Measurements from ENCODE around the gene PALM.

Gene PALM

GRCh38 chr19:682678-683320 lies 25.9 kb upstream of the PALM start:
- Histone ChIP-seq H3K36me3 (replicated peaks; ENCODE audit: insufficient read depth, low read length) (no peaks in the 10 kb centered on the region), H3K4me3 (ENCODE audit: low read length) (no peak overlapping the region), H3K27ac (ENCODE audit: low read length) (no peak overlapping the region), H3F3A (ENCODE audit: insufficient read depth, low read length) (no peaks in the 10 kb centered on the region), H3K27me3 (replicated peaks; ENCODE audit: insufficient read depth, low read length) (peaks cover 51% of the 10 kb centered on the region), H3K9me3 (replicated peaks; ENCODE audit: insufficient read depth, low read length) (no peaks in the 10 kb centered on the region), H3K9ac (ENCODE audit: low read length) (no peak overlapping the region), H3K79me2 (ENCODE audit: low read length) (no peaks in the 10 kb centered on the region), H3K4me1 (ENCODE audit: low read length) (no peaks in the 10 kb centered on the region), H4K20me1 (ENCODE audit: insufficient read depth, low read length) (no peaks in the 10 kb centered on the region), H3K9me2 (replicated peaks; ENCODE audit: insufficient read depth, low read length) (no peaks in the 10 kb centered on the region), H3K4me2 (ENCODE audit: low read depth, low read length) (no peak overlapping the region), H2AFZ (ENCODE audit: low read length) (no peak overlapping the region)
- TF ChIP-seq, protein P1, sequence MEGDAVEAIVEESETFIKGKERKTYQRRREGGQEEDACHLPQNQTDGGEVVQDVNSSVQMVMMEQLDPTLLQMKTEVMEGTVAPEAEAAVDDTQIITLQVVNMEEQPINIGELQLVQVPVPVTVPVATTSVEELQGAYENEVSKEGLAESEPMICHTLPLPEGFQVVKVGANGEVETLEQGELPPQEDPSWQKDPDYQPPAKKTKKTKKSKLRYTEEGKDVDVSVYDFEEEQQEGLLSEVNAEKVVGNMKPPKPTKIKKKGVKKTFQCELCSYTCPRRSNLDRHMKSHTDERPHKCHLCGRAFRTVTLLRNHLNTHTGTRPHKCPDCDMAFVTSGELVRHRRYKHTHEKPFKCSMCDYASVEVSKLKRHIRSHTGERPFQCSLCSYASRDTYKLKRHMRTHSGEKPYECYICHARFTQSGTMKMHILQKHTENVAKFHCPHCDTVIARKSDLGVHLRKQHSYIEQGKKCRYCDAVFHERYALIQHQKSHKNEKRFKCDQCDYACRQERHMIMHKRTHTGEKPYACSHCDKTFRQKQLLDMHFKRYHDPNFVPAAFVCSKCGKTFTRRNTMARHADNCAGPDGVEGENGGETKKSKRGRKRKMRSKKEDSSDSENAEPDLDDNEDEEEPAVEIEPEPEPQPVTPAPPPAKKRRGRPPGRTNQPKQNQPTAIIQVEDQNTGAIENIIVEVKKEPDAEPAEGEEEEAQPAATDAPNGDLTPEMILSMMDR (IDR thresholded peaks at IDR 0.05; ENCODE audit: low read length): no peak
- TF ChIP-seq EZH2phosphoT487 (IDR thresholded peaks at IDR 0.05; ENCODE audit: low read length) (no peak), EZH2 (optimal IDR thresholded peaks at IDR 0.05; ENCODE audit: low read depth, low read length) (no peak)
- DNase-seq: no peak

DNA sequence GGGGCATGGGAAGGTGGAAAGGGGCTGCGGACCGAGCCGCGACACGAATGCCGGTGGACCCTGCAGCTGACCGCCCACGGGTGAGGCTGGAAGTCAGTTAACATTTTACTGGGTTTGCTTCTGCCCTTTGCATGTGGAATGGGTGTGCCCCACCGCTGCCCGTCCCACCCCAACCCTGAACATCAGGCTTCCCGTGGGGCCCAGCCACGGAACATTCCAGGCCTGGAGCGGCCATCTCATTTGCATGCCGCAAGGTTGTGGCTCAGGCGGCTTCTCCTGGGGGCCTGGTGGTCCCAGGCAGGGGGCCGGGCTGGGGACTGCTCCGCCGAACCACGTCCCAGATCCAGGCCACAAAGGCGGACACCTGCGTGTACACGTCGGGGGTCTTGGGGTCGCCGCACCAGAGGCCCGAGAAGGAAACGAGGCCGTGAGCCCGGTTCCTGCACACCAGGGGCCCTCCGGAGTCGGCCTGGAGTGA lies 23.2 kb upstream of the PALM start:
- TF ChIP-seq EZH2phosphoT487 (IDR thresholded peaks at IDR 0.05; ENCODE audit: low read length): no peak
- no peak for TF ChIP-seq EZH2 (optimal IDR thresholded peaks at IDR 0.05; ENCODE audit: low read depth, low read length)
- peaks cover 73% of the 10 kb centered on the region for H3K27me3 ChIP-seq (replicated peaks; ENCODE audit: insufficient read depth, low read length)
- no peaks in the 10 kb centered on the region for H3F3A ChIP-seq (ENCODE audit: insufficient read depth, low read length)
- H3K9me3 ChIP-seq (replicated peaks; ENCODE audit: insufficient read depth, low read length): no peaks in the 10 kb centered on the region
- no peaks in the 10 kb centered on the region for H3K9me2 ChIP-seq (replicated peaks; ENCODE audit: insufficient read depth, low read length)
- H2AFZ ChIP-seq (ENCODE audit: low read length): no peak overlapping the region
- H3K27ac ChIP-seq (ENCODE audit: low read length): no peak overlapping the region
- no peak overlapping the region for H3K4me3 ChIP-seq (ENCODE audit: low read length)
- H3K9ac ChIP-seq (ENCODE audit: low read length): no peak overlapping the region
- no peaks in the 10 kb centered on the region for H3K4me1 ChIP-seq (ENCODE audit: low read length)
- no peaks in the 10 kb centered on the region for H4K20me1 ChIP-seq (ENCODE audit: insufficient read depth, low read length)
- H3K79me2 ChIP-seq (ENCODE audit: low read length): no peaks in the 10 kb centered on the region
- no peak overlapping the region for H3K4me2 ChIP-seq (ENCODE audit: low read depth, low read length)
- DNase-seq: no peak
- no peaks in the 10 kb centered on the region for H3K36me3 ChIP-seq (replicated peaks; ENCODE audit: insufficient read depth, low read length)

DNA sequence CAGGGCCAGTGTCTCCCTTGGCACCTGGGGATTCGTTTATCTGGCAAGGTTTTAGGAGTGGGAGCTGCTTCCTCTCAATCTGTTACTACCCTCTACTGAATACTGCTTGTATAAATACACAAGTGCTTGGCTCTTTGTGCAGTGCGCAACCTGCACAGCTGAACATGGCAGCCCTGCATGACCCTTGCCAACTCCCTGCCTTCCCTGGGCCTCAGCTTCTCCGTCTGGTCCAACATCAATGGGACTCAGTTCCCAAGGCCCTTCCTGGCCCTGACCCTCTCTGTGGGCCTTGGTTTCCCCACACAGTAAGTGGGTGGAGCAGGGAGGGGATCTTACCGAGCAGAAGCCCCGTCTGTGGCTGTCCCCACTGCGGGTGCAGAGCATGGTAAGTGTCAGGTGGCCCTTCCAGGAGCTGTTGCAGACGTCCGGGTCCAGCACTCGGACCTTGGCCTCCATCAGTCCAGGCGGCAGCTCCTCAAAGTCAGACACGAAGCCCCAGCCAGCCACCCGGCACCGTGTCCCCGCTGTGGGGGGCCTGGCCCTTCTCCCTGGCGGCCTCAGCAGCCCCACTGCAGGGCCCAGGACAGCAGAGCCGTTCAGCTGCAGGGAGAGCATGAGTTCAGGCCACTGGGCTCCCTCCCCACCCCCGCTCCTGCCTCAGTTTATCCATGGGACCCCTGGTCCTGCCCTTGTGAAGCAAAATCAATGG lies 22.0 kb upstream of the PALM start:
- H3K9me2 ChIP-seq (replicated peaks; ENCODE audit: insufficient read depth, low read length): no peaks in the 10 kb centered on the region
- H3K9ac ChIP-seq (ENCODE audit: low read length): no peak overlapping the region
- no peak overlapping the region for H3K27ac ChIP-seq (ENCODE audit: low read length)
- H2AFZ ChIP-seq (ENCODE audit: low read length): no peak overlapping the region
- H4K20me1 ChIP-seq (ENCODE audit: insufficient read depth, low read length): no peaks in the 10 kb centered on the region
- H3K36me3 ChIP-seq (replicated peaks; ENCODE audit: insufficient read depth, low read length): no peaks in the 10 kb centered on the region
- no peak overlapping the region for H3K4me2 ChIP-seq (ENCODE audit: low read depth, low read length)
- peaks cover 86% of the 10 kb centered on the region for H3K27me3 ChIP-seq (replicated peaks; ENCODE audit: insufficient read depth, low read length)
- no peak for DNase-seq
- H3K9me3 ChIP-seq (replicated peaks; ENCODE audit: insufficient read depth, low read length): no peaks in the 10 kb centered on the region
- no peaks in the 10 kb centered on the region for H3K4me1 ChIP-seq (ENCODE audit: low read length)
- H3K4me3 ChIP-seq (ENCODE audit: low read length): no peak overlapping the region
- H3F3A ChIP-seq (ENCODE audit: insufficient read depth, low read length): no peaks in the 10 kb centered on the region
- TF ChIP-seq EZH2phosphoT487 (IDR thresholded peaks at IDR 0.05; ENCODE audit: low read length) (no peak), EZH2 (optimal IDR thresholded peaks at IDR 0.05; ENCODE audit: low read depth, low read length) (no peak)
- TF ChIP-seq, protein P1 (IDR thresholded peaks at IDR 0.05; ENCODE audit: low read length): no peak
- H3K79me2 ChIP-seq (ENCODE audit: low read length): no peaks in the 10 kb centered on the region
